Amygdala (tissue), 56 donors: ENCODE data around the gene ATP1B3.
A peak's percentile ranks its signal among the peaks of the same experiment; 100 is the strongest.
"Not testable (repeated sequence)": the region's sequence is repeated elsewhere in the genome, so short reads cannot be mapped to it uniquely, and the experiment has no call there.

Experiments
- DNase-seq, 56 donors: peaks; one replicate each; lab custom pipeline; 2025; lab: John Stamatoyannopoulos, UW

ATP1B3 gene

DNA sequence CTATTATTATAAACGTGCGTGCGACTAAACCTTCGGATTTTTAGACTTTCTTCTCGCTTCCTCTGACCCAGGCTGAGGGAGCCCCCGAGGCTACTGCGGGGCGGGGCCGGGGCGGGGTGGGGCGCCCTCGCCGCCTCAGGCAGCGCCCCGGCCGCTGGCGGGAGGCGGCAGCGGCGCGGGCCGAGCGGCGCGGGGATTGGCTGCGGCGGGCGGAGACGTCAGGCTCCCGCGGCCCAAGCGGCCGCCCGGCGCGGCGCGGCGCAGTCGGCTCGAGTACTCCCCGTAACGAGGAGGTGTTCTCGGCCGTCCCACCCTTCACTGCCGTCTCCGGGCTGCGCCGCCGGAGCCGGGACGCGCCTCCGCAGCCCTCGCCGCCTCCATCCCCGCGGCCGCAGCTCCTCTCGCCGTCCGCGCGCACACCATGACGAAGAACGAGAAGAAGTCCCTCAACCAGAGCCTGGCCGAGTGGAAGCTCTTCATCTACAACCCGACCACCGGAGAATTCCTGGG, at the start of gene ATP1B3:
Gene ATP1B3 (plus strand): TSS at position 263 of the 510 bp plus-strand sequence. CDS start 159 bp downstream, at position 422.
- peak in 54 of 56 donors; percentile 21 to 87 (median 66) for DNase-seq

DNA sequence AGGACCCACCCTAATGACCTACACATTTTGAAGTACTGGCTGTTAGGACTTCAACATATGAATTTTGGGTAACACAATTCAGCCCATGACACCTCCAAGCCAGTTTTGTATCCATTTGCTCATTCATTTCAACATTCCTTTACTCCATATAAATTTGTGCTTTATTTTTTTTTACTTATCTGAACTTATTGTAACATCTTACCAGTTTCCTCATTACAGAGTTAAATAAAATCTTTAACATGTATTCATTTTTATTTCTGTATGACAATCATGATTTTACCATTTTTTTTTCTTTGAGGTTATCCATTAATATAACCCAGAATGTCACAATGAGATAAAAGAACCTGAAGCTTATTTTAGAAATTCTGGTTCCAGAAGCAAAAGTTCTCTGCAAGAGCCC, 48.0 kb upstream of the ATP1B3 start:
- DNase-seq = no peak

DNA sequence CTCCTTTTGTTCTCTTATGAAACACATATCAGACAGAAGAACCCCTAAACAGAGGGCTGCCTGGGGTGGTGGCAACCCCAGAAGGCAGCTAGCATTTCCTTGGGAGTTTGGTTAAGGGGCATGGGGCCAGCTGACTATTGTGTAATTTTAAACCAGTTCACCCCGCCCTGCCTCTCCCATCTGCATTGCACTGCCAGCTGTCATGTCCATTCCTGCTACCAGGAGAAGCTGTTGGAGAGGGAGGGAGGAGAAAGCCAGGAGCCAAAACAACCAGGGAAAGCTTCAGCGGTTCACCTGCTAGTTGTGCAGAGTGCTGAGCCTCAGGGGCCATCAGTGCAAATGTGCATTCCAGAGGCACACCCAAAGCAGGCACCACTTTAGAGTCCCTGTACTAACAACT, 47.6 kb upstream of the ATP1B3 start:
- no peak for DNase-seq

DNA sequence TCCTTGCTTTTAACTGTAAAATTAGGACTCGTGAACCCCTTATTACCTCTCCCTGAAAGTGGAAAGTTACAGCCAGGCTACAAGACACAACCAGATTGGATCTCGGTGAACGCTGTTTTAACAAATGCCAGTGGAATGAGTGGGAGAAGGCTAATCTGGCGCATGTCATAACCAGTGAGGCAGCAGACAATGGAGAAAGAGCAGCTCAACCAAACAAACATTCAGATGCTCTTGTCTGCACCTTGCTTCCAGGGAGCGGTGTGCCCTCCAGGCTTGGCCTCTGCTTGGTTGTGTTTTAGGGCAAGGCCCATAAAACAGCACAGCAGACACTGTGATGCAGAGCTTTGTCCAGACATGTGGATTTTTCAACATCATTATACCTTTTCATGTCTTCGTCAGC, 45.9 kb upstream of the ATP1B3 start:
- DNase-seq = no peak

DNA sequence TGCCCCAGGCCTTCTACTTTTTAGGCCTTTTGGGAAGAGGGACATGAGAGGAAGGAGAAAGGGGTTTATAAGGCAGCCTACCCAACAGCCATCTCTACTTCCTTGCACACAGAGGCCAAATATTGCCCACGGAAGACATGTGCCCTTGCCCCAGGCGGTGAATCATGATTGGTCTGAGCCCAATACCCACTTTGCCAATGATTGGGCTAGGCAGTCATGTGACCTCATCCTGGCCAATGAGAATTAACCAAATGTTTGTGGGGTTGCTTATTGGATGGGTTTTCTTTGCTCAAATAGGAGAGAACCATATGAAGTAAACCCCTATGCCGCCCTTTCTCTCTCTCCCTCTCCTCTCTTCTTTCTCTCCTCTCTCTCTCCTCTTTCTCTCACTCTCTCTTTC, 42.2 kb upstream of the ATP1B3 start:
- DNase-seq = no peak

DNA sequence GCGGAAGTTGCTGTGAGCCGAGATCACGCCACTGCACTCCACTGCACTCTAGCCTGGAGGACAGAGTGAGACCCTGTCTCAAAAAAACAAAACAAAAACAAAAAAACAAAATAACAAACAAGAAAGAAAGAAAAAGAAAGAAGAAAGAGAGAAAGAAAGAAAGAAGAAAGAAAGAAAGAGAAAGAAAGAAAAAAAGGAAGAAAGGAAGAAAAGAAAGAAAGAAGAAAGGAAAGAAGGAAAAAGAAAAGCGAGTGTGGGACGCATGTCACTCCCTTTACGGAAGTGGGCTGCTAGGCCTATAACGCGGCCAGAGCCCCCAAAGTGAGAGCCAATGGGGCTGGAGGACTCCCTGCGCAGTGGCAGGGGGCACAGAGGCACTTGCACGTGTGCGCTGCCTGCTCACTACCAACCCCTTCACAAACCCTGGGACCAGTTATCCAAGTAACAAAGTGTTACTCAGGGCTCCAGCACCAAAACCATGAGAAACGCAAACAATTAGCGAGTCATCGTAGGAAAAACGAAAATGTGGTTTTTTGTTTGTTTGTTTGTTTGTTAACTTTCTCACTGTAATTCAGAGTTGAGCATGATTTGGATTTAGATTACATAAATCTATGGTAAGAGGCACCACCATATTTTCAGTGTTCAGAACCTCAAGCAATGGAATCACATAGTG, 40.8 kb upstream of the ATP1B3 start:
- no peak for DNase-seq

DNA sequence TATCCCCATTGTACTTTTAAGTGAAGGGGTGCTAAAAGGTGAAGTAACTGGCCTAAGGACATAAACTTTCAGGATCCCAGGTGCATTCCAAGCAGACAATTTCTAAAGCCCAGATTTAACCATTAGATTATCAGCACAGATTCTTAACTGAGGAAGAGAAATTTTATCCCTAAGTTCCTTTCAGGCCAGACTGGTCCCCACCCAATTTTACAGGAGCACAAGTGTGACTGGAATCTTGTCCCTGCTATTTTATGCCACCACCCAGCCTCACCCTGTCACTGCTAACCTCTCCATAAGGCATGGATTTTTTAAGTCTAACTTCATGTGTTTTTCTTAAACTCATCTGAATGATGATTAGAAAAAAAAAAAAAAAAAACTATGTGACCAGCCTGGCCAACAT, 37.1 kb upstream of the ATP1B3 start:
- no peak for DNase-seq

DNA sequence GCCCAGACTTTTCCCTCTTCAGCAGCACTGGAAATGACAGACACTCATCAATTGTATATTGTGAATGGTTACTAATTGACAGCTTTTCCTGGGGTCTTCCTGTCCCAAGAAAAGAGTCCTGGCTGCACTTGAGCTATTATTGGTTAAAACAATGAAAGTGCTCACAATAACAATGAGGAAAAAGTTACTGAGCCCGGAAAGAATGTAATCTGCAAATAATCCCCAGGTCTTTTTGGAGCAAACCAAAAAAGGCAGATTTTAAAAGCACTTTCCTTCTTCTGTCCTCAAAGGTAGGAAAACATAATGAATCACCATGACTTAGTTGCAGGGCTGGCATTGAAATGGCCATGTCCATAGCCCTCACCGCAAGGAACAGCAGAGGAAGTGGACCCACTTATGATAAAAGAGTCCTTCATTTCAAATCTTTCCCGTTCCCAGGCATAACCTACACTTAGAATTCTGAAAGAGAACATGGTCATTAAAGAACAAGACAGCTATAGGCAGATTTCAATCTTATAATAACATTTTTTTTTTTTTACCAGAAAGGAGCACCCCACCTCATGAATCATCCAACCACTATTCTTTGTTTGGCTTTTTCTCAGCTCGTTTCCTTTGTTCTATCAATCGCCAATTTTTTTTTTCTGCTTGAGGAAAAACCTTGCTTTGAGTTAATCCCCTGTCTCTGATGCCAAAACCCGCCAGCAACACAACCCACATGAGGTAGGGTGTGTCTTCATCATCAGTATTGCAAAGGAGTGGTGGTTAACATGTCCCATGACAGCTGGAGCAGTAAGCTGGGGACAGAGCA, 35.5 kb upstream of the ATP1B3 start:
- no peak for DNase-seq

DNA sequence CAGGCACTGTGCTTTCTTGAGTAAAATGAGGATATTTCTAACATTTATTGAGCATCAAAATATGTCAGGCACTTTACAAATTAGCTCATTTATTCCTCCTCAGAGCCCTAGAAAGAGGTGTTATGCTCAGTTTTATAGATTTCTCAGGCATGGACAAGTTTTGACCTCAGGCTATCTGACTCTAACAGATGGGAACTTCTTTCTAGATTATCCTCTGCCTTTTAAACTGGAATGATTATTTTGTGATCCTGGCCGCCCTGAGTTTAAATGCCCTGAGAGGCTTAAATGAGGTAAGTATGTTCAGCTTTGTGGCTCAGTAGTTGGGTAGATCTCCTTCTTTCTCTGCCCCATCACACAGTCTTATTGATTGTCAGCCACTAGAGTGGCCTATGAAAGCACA, 32.3 kb upstream of the ATP1B3 start:
- no peak for DNase-seq

DNA sequence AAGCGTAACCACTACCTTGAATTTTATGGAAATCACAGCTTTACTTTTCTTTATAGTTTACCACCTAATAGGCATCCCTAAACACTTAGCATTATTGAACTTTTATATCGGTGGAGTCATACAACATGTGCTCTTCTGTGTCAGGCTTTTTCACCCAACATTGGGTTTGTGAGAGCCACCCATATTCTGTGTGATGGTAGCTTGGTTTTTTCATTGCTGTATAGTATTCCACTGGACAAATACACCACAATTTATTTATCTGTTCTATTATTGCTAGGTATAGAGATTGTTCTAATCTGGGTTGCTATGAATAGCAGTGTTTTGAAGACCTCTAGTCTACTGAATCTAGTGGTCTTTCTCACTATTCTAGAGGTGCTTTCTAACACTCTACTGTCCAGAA, 31.6 kb upstream of the ATP1B3 start:
- no peak for DNase-seq

DNA sequence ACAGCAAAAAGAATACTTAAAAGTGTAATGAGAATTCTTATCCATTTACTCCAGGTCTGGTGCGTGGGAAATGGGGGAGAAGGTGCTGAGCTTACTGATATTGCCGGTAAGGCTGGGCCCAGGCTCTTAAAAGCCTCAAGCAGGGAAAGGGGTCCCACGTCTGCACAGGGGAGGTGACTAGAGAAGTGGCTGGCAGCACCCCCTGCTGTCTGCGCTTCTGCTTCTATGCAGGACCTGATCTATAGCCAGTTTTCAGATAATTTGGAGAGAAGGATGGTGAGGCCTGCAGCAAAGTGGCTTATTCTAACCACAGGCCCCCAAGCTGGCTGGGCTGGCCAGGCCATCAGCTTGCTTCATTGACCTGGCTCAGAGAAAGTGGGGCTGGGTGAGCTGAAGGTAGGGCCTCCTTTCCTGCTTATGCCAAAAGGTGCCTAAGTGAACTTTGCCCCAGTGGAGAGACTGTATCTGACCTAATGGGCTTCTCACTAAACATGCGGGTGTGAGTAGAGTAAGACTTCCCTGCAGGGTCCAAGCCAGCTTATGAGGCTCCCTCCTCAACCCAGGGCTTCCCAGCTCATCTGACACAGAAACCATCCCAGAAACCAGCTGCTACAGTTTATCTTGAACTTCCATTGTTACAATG, 30.9 kb upstream of the ATP1B3 start:
- no peak for DNase-seq

DNA sequence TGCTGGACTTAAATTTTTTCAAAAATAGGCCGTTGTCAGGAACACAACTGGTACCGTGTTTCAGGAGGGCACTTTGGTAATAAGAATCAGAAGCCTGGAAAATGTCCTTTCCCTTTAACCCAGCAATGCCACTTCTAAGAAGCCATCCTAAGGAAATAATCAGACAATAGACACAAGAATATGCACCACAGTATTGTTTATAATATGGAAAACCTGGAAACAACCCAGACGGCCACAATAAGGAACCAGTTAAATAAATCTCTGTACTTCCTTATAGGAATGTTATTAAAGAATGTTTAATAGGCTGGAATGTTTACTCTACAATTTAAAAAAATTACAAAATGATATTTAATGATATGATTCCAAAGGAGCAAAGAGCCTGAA, 30.4 kb upstream of the ATP1B3 start:
- DNase-seq = no peak

DNA sequence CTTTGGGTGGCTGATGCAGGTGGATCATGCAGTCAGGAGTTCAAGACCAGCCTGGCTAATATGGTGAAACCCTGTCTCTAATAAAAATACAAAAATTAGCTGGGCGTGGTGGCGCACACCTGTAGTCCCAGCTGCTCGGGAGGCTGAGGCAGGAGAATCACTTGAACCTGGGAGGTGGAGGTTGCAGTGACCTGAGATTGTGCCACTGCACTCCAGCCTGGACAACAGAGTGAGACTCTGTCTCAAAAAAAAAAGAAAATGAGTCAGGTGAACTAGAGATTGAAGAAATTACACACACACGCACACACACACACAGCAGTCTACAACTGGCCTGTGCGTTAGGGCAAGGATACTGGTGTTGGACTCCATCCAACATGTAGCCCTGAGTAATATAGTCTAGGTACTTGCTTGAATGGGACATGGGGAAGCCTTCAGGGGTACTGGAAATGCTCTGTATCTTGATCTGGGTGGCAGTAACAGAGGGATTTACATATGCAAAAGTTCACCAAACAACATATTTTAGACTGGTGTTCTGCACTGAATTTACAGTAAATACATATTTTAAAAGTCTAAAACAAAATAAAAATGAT, 28.2 kb upstream of the ATP1B3 start:
- DNase-seq = not testable (repeated sequence)

DNA sequence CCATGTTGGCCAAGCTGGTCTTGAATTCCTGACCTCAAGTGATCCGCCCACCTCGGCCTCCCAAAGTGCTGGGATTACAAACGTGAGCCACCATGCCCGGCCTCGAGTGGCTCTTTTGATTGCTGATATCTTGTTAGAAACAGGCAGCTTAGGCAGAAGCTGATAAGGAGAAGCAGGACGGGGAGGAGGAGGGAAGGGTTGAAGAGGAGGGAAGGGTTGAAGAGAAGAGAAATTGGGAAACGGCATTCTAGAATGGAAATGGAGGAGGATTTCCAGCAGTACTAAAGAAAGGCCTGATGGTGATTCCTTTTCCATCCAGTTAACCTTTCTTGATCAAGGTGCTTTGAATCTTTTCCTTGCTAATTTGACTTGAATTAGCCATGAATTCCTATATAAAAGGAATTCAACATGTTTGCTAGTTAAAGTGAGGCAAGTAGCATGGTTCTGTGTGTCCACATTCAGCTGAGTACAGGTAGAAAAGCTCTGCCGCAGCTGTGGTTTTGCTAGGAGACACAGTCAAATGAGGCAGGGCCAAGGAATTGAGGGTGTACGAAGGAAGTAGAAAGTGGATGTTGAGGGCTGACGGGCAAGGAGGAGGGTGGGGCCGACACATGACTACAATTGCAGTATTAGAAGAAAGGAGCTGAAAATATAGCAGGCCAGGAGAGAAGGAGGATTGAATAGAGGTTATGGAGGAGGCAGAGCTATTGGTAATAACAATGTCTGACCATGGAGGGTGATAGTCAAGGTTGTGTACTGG, 27.2 kb upstream of the ATP1B3 start:
- DNase-seq = no peak

DNA sequence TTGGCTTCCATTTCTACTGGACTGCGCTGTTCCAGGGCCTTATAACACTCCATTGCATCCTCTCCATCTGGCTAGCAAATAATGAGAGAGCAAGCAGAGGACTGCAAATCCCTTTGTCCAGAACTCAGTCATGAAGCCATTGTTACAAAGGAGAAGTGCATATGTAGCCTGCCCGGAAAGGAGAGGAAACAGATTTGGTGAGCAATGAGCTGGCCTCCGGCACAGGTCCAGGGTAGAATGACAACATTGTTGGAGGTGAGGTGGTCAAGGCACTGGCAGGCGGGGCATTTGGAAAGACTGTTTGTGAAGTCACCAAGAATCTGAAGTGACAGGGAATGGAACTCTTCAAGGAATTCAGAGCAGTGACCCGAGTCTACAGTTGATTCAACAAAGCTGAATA, 25.0 kb upstream of the ATP1B3 start:
- DNase-seq = no peak

DNA sequence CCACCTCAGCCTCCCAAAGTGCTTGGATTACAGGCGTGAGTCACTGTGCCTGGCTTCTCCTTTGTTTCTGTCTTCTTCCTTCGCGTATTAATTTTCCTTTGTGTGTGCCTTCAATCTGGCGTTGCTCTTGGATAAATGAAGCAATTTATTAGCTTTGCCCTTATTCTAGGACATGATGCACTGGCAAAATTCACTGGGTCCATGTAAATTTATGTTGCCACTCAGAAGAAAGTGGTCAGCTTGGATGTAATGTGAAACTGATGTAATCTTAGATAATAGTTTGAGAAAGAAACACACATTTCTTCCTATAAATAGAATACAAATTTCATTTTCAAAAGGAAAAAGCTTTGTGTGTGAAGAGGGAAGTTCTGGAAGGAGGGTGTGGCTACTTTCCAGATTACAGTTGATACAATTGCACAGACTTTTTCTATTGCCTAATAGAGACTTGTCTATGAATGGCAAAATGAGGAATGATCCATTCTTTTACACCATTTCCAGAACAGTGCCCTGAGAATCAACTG, 23.3 kb upstream of the ATP1B3 start:
- DNase-seq = no peak

DNA sequence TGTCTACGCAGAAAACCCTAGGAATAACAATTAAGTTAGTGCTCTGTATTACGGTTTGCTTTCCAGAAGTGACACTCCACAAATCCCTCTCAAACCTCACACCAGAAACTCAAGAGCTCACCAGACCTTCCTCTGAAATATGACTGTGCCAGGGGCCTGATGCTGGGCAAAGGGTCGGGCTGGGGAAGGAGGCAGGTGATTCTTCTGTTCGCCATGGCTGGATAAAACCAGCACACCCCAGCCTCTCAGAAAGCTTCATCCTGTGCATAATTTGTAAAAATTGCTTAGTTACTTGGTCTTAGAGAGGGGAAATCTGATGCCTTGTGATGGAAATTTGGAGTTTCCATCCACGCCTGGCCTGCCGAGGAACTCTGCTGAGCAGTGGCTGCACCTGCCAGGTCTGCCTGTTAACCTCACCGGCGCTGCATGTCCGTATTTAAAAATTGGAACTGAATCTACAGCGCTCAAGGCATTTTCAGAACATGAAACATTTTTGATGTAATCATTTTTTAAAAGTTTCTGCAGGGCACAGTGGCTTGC, 22.7 kb upstream of the ATP1B3 start:
- DNase-seq = no peak

DNA sequence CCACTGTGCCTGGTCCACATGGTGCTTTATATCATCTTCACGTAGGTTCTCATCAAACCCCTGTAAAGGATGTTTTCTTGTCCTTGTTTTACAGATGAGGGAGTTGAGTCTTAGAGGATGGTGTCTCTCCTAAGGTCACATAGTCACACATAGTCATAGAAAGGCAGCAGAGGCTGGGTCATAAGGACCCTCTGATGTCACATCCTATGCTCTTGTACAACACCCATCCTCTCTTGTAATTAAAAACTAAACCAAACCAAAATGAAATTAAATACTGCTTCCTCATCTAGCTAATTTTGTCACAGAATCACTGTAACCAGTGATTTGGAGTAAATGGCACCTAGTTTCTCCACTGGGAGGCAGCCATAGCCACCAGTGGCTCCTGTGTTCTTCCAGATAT, 21.8 kb upstream of the ATP1B3 start:
- no peak for DNase-seq

DNA sequence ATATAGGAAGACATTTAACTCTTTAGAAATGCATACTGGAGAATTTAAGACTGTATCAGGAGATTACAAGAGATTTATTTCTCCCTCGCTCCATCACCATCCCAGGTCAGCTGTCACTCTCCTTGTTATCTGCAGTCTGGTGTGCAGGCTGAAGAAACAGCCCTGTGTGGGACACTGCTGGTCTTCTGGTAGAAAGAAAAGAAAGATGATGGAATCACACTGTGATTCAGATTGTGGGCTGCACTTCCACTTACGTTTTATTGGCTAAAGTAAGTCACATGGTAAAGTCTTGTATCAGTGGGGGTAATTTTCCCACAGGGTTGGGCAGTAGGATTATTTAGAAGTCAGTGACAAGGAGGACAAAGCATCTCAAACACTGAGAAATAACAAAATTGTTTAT, 18.1 kb upstream of the ATP1B3 start:
- no peak for DNase-seq

DNA sequence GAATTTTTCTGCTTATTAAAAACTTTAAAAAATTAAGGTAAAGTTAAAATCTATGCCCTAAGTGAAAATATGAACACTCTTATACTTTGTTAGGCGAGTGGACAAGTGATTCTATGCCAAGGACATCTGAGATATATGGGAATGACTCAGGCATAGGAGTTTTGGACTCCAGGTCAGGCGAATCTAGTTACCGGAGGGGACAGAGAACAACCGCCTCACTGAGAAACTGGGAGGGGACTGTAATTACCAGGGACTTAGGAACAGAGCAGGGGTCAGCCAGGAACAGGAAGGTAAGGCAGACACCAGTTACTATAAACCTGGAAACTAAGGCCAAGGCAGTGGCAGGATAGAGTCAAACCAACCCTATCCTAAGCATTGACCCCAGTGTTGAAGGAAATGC, 16.8 kb upstream of the ATP1B3 start:
- DNase-seq = no peak
